ENCODE results near the gene FYCO1.
A peak's percentile ranks its signal among the peaks of the same experiment; 100 is the strongest.

FYCO1 gene

GRCh38 chr3:45940004-45940780 is 55.4 kb downstream of the FYCO1 start:
- no peak for DNase-seq

DNA sequence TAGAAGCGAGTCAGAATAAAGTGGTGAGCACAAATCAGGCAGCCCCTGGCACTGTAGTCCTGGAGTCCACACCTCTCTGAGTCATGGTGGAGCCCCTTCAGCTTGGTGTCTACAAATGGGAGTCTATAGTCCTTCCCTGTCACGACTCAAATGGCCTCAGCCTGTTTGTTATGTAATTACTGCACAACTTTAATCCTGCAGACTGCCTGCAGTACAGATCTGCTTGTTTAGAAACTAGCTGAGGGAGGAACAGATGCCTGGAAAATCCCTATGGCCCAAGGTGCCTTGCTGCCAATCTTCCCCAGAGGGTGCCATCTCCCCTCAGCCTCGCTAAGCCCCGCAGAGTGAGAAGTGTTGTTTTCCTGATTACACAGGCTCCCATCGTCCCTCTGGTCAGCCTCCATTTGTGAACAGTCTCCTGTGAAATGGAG is 56.3 kb downstream of the FYCO1 start:
- no peak for DNase-seq

GRCh38 chr3:45938864-45939263 is 56.8 kb downstream of the FYCO1 start:
- peak; percentile 78 to 95 for DNase-seq

- no peak for DNase-seq
Measured at GRCh38 chr3:45938043-45938435, 57.6 kb downstream of the FYCO1 start.

DNA sequence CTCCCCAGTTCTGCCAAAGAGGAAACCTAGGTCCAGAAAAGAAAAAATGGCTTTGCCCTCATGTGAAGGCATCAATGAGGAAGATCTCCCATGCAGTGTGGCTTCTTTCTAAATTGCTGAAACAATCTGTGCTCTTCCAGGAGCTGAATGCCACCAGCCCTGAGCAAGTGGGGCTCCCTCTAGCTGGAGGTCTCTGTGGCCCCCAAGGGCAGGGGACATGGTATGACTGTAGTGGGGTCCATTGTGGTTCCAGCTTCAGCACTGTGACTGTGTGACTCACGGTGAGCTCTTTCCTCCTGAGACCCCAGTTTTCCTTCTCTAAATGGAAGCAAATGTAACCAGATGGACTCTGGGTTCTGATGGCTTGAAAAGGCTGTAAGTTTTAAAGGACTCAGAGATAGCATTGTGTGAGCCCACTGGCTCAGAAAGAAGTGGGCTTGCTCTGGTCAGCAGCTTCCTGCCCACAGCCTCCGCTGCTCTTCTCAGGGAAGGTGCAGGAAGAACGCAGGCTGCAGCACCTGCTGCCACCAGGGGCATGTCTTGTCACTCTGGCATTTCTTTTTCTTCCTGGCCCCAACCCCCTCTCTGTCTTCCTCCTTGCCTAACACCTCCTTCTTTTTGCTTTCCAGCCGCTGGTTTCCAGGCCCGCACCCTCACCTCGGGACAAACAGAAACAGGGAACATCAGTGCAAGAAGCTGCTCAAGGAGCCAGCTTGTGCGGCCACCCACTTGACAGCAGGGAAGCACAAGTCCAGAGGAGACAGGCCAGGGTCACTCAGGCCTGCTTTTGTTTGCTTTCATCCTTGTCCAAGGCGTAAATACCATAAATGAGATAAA is 58.2 kb downstream of the FYCO1 start:
- no peak for DNase-seq

GRCh38 chr3:45936261-45936660 is 59.4 kb downstream of the FYCO1 start:
- DNase-seq = no peak

- no peak for DNase-seq
Measured at GRCh38 chr3:45933591-45933990, 62.0 kb downstream of the FYCO1 start.

DNA sequence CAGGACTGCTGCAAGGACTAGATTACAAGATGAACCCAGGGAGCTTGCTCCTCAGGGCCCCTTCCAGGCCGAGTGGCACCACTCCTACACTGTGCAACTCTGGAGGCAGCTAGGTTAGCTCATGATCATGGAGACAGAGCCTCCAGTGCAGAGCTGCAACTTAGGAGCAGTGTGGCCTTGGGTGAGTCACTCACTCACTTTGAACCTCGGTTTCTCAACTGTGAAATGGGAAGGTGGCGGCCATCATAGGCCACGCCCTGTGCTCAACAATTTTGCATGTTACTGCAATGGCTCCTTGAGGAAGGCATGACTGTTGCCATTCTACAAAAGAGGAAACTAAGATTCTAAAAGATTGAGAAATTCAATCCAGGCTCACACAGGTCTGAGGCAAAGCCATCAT is 63.5 kb downstream of the FYCO1 start:
- peak; percentile 87 to 90 for DNase-seq

DNA sequence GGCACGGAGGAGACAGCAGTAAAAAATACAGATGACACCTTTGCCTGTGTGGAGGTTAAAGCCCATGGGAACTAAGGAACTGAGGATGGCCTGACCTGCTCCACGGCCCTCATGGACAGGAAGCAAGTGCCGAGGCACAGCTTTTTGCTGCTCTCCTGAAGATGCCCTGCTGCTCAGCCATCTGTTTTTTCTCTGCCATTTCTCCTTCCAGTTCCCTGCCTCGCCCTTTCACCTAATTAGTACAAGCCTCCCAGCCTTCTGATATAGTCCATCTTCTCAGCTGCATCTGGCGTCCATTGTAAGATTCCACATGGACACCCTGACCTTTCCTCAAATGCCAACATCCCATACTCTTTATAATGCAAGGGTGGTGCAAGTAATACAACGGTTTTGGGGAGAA is 64.1 kb downstream of the FYCO1 start:
- DNase-seq = no peak

GRCh38 chr3:45929042-45929679 is 66.5 kb downstream of the FYCO1 start:
- peak; percentile 31 to 66 for DNase-seq

- DNase-seq = no peak
Measured at GRCh38 chr3:45927881-45928280, 67.7 kb downstream of the FYCO1 start.

- no peak for DNase-seq
Measured at GRCh38 chr3:45923755-45924154, 71.9 kb downstream of the FYCO1 start.

- DNase-seq = no peak
Measured at GRCh38 chr3:45922950-45923590, 72.6 kb downstream of the FYCO1 start.

DNA sequence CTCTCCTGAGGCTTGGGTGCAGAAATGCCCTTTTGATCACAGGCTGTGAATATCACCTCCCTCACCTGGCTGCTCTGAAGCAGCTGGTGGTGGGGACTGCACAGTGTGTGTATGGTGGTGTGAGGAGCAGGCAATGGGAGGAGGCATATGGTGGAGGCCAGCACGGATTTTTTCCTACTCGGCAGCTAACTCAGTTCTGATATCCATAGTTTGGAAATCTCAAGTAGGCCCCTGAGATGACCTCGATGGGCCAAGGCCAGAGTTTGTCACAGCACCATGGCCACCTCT is 73.6 kb downstream of the FYCO1 start:
- no peak for DNase-seq

DNA sequence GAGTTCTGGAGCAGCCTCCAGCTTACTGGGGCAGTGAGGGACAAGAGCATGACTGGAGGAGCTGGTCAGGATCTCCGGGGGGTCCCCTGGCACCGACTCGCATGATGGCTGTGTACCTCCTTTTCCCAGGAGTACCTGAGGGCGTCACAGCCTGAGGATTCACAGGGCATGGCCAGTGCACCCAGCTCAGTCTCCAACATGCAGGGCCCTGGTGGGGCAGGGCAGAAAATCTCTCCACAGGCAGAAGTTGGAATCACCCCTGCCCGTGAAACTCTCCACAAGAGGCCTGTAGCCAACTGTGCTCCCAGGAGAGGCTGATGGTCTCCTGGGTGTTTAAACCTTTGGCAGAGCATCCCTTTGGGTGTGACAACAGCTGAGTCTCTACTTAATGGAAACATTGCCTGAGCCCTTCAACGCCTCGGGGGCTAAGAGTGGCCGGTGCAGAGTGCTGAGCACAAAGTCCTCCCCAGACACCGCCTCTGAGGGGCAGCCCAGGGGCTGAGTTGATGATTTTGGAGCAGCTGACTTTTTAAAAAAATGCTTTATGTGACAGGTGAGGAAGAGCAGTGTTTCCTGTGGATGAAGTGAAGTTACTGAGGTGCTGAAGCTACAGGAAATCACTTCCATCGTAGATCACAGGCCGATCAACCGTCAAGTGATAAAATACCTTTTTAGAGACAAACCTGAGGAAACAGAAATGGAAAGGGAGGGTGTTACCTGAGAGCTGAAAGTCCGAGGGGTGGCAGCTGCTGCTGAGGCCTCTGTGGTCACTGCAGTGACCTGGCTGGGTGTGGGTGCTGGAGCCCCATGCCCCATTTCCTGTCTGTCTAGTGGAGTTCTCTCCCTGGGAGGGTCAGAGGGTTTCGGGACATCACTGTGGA is 74.2 kb downstream of the FYCO1 start:
- DNase-seq = no peak

DNA sequence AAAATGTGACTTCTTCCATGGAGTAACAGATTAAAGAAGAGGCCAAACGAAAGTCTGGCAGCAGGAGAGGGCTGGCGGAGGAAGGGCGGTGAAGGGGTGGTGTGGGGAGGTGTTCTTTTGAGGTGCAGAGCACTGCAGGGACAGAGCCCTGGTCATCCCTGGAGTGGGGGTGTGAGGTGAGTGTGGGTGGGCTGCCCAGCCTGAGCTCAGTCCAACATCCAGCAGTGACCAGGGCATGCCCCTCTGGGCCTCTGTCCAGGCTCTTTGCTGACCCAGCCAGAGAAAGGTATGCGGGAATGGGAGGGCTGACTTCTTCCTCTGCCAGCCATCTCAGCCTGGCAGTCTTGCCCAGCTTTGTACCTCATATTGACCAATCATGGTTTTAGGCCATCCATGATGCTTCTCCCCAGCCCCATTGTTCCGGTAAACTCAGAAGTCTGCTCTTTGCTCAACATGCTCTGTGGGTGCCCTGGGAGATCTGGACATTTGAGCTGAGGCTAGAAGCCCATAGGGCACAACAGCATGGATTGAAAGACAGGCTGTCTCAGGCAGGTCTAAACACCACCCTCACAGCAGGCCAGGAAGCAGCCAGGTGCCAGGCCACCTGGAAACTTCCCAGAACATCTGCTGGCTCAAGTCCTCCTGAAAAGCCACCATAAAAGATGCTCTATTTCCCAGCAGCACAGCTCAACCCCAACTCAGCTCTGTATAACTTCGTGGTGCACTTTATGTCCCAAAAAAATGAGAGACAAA is 78.3 kb downstream of the FYCO1 start:
- no peak for DNase-seq

- DNase-seq = peak; percentile 25 to 71
Measured at GRCh38 chr3:45915518-45916231, 79.9 kb downstream of the FYCO1 start.

DNA sequence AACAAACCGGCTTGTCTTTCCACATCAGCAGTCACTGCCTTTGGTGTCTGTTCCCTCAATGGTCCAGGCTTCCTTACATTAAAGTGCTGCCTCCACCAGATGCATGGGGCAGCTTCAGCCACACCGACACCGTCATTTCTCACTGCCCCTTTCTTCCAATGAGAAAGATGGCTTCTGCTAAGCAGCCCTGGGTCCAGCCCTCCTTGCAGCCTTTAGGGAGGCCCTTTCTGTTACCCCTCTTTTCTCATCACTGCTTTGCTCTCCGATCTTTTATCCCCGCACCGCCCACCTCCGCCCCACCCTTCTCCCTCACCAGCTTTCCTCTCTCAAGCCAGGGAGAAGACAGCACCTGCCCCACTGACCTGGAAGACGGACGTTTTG is 80.6 kb downstream of the FYCO1 start:
- DNase-seq = no peak

GRCh38 chr3:45914362-45915058 is 81.1 kb downstream of the FYCO1 start:
- DNase-seq = no peak

GRCh38 chr3:45912435-45912834 is 83.2 kb downstream of the FYCO1 start:
- DNase-seq = no peak
